Lung (tissue), 12 donors: ENCODE data around the gene CHPF. TPM values are rescaled to one million over a fixed set of nuclear protein-coding genes. Genes with fewer than 3 reads are reported as not detected.

Experiments used
- ATAC-seq: fragments of 200-7000 bp; cut with Tn5 transposase; one replicate; pipeline ENCODE4 v1.9.1; 2020; ENCODE audit warnings: moderate number of reproducible peaks; ENCODE audit not compliant: insufficient read depth, low FRiP score
- DNase-seq, 3 donors: peaks; one replicate each; pipeline ENCODE4 v3.0.0-alpha.2; 2013 to 2017
- H3K27ac ChIP-seq, 2 donors: one replicate each; pipeline ENCODE4 v1.5.1; 2013; ENCODE audit warnings: mild to moderate bottlenecking in 2 of 2, moderate library complexity in 2 of 2, control low read depth in 1 of 2, inconsistent platforms in 1 of 2, low read depth in 1 of 2, low read length in 1 of 2
- H3K27me3 ChIP-seq, 3 donors: one replicate each; pipeline ENCODE4 v1.5.1; 2013; ENCODE audit warnings: low read length in 2 of 3; ENCODE audit not compliant: control insufficient read depth in 3 of 3, insufficient read depth in 3 of 3
- H3K36me3 ChIP-seq, 4 donors: one replicate each; pipeline ENCODE4 v1.5.1; 2013; ENCODE audit warnings: low read length in 4 of 4, mild to moderate bottlenecking in 1 of 4, moderate library complexity in 1 of 4; ENCODE audit not compliant: control insufficient read depth in 4 of 4, insufficient read depth in 4 of 4
- H3K4me1 ChIP-seq, 5 donors: one replicate each; pipeline ENCODE4 v1.5.1; 2013; ENCODE audit warnings: low read length in 5 of 5, mild to moderate bottlenecking in 2 of 5, moderate library complexity in 1 of 5; ENCODE audit not compliant: control insufficient read depth in 5 of 5, insufficient read depth in 5 of 5
- H3K4me3 ChIP-seq: one replicate; pipeline ENCODE4 v1.5.1; 2013; ENCODE audit warnings: mild to moderate bottlenecking, control low read depth, moderate library complexity
- H3K9ac ChIP-seq, 2 donors: one replicate each; pipeline ENCODE4 v1.5.1; 2013; ENCODE audit warnings: low read length in 2 of 2, control low read depth in 1 of 2; ENCODE audit not compliant: insufficient read depth in 1 of 2
- H3K9me3 ChIP-seq, 4 donors: one replicate each; pipeline ENCODE4 v1.5.1; 2013; ENCODE audit warnings: low read length in 3 of 4, mild to moderate bottlenecking in 1 of 4, moderate library complexity in 1 of 4; ENCODE audit not compliant: control insufficient read depth in 4 of 4, insufficient read depth in 3 of 4
- CTCF ChIP-seq: IDR thresholded peaks from 2 replicates; pipeline ENCODE4 v1.5.1; 2012; ENCODE audit warnings: mild to moderate bottlenecking; ENCODE audit errors: control extremely low read depth, extremely low read depth
- WGBS, 2 donors: extraction: QIAGEN DNeasy Blood & Tissue Kit; methylation state at CpG; one replicate each; pipeline ENCODE4 v1.1.7; 2013; 5-methylcytosine and 5-hydroxymethylcytosine counted together
- polyA plus RNA-seq, 2 donors: library from polyadenylated mRNA; stranded (reverse); fragments of 200-250 nt; gene quantifications; one replicate each; pipeline ENCODE4 v1.2.1, GENCODE V29; 2013
- total RNA-seq, 2 donors: library from RNA; depleted of rRNA in 1 of 2; stranded (reverse); fragments of >200 nt in 1 of 2; gene quantifications; one replicate each; pipeline ENCODE4 v1.2.1, GENCODE V29; 2014 to 2021
- donor health status: control.
- donor health status: control.
- donor health status: Bipolar disorder and iron deficiency.
- donor health status: healthy.
- donor health status: DM: yes; HTN: yes; CAD: no.

The CHPF gene
- total and polyA plus RNA-seq, 4 donors, result 42.7 to 89.6 (median 58.1) TPM

GRCh38 chr2:219565130-219566080 lies 21.8 kb upstream of the CHPF start:
- Histone ChIP-seq H3K4me3 (no peak overlapping the region), H3K9me3 (no peaks in the 10 kb centered on the region), H3K4me1 (peaks cover 0 to 26% (median 9%) of the 10 kb centered on the region in 5 donors), H3K36me3 (peaks cover 0 to 50% (median 28%) of the 10 kb centered on the region in 4 donors), H3K9ac (no peak overlapping the region), H3K27ac (no peak overlapping the region), H3K27me3 (no peaks in the 10 kb centered on the region)
- TF ChIP-seq CTCF, result no peak
- no peak for ATAC-seq
- 89 to 93% methylated on average over 21 of the region's 21 CpGs for WGBS, 2 donors
- no peak for DNase-seq

- Histone ChIP-seq H3K36me3 (peaks cover 0 to 43% (median 25%) of the 10 kb centered on the region in 4 donors), H3K4me1 (peaks cover 0 to 17% (median 3%) of the 10 kb centered on the region in 5 donors), H3K9me3 (no peaks in the 10 kb centered on the region), H3K27me3 (no peaks in the 10 kb centered on the region), H3K9ac (no peak overlapping the region), H3K4me3 (no peak overlapping the region), H3K27ac (no peak overlapping the region)
- ATAC-seq (no peak), DNase-seq (no peak)
- TF ChIP-seq CTCF, result no peak
- WGBS, 2 donors, result 93 to 94% methylated on average over 20 of the region's 20 CpGs
Measured at GRCh38 chr2:219563271-219563928, 19.8 kb upstream of the CHPF start.

GRCh38 chr2:219562049-219563020 lies 18.7 kb upstream of the CHPF start:
- H3K4me1 ChIP-seq, result peaks cover 0 to 17% (median 3%) of the 10 kb centered on the region in 5 donors
- no peak overlapping the region for H3K4me3 ChIP-seq
- ATAC-seq (no peak), DNase-seq (no peak)
- TF ChIP-seq CTCF, result no peak
- H3K9me3 ChIP-seq, result no peaks in the 10 kb centered on the region
- H3K36me3 ChIP-seq, result peaks cover 0 to 40% (median 21%) of the 10 kb centered on the region in 4 donors
- H3K27ac ChIP-seq, result no peak overlapping the region
- no peaks in the 10 kb centered on the region for H3K27me3 ChIP-seq
- WGBS, 2 donors, result 81 to 88% methylated on average over 35 of the region's 35 CpGs
- peak overlapping the region in 1 of 2 donors; percentile 25 for H3K9ac ChIP-seq
